Progenitor cell of endocrine pancreas (in vitro differentiated cells): Measurements from ENCODE around the gene ZBTB1. TPM values are rescaled to one million over a fixed set of nuclear protein-coding genes. Genes with fewer than 3 reads are reported as not detected.
A peak's percentile ranks its signal among the peaks of the same experiment; 100 is the strongest.

Experiments used
- DNase-seq: peaks from one replicate; pipeline ENCODE4 v3.0.0; 2021; ENCODE audit warnings: low spot score; ENCODE audit not compliant: unreplicated experiment
- H3K27ac Mint-ChIP-seq: 2 replicates; pipeline ENCODE4 v1.8.0; 2021; ENCODE audit warnings: mild to moderate bottlenecking, moderate library complexity, mixed read lengths
- H3K27me3 Mint-ChIP-seq: 2 replicates; pipeline ENCODE4 v1.8.0; 2021; ENCODE audit warnings: mixed read lengths
- H3K36me3 Mint-ChIP-seq: 2 replicates; pipeline ENCODE4 v1.8.0; 2022; ENCODE audit warnings: mixed read lengths; ENCODE audit not compliant: insufficient read depth
- H3K4me1 Mint-ChIP-seq: 2 replicates; pipeline ENCODE4 v1.8.0; 2021; ENCODE audit warnings: low read depth, mixed read lengths
- H3K4me3 Mint-ChIP-seq: 2 replicates; pipeline ENCODE4 v1.8.0; 2021; ENCODE audit warnings: low read depth, mild to moderate bottlenecking, moderate library complexity, mixed read lengths
- H3K9me3 Mint-ChIP-seq: 2 replicates; pipeline ENCODE4 v1.8.0; 2021; ENCODE audit warnings: low read depth, mixed read lengths
- long read RNA-seq: library from polyadenylated mRNA; unstranded; transcript quantifications from one replicate; pipeline ENCODE4 v2.0.0, GENCODE V29; 2020
- total RNA-seq: library from RNA; stranded (reverse); gene quantifications from 2 replicates; pipeline ENCODE4 v1.2.1, GENCODE V29; 2021
- TF ChIP-seq, protein P1 (sequence below): fragments of 200-600 bp; sonication (generic); IDR thresholded peaks from one replicate; pipeline ENCODE4 v1.5.0; 2021; ENCODE audit warnings: antibody characterized with exemption, mild to moderate bottlenecking; ENCODE audit not compliant: unreplicated experiment

Gene ZBTB1
- total RNA-seq: 43.6 and 44.5 TPM in 2 replicates
- long read RNA-seq, full-length matches to known transcripts: 4 of 124 reads
- long read RNA-seq, partial matches to known transcripts: 107 of 124 reads
- long read RNA-seq, other reads (novel, unspliced or antisense): 13 of 124 reads

DNA sequence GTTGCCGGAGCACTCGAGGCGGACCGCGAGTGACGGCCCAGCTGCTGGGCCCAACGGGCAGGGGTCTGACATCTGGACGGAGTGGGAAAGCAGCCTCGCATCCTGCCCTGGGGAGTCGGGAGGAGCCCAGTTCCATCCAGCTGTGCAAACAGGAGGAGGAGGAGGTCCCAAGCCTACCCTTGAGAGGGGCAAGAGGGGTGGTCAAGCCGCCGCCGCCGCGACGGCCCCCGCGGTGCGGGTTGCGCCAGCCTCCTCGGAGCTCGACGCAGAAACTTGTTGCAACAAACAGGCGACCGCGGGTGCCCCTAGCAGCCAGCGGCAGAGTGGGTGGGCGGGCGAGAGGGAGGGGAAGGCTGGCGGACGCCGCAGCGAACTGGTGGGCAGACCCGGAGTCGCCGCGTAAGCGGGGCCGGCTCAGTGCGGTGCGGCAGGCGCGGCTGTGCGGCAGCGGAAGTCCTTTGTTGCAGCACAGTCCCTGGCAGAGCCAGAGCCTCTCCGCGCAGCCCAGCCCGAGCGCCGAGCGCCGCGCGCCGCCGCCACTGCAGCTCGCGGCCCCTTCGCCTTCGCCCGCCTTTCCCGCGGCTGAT, at the start of gene ZBTB1:
Gene ZBTB1, plus strand, starts transcription at position 461 of the 587 bp plus-strand sequence. CDS start 16,735 bp downstream, outside the sequence.
- no peaks in the 10 kb centered on the region for H3K9me3 Mint-ChIP-seq

DNA sequence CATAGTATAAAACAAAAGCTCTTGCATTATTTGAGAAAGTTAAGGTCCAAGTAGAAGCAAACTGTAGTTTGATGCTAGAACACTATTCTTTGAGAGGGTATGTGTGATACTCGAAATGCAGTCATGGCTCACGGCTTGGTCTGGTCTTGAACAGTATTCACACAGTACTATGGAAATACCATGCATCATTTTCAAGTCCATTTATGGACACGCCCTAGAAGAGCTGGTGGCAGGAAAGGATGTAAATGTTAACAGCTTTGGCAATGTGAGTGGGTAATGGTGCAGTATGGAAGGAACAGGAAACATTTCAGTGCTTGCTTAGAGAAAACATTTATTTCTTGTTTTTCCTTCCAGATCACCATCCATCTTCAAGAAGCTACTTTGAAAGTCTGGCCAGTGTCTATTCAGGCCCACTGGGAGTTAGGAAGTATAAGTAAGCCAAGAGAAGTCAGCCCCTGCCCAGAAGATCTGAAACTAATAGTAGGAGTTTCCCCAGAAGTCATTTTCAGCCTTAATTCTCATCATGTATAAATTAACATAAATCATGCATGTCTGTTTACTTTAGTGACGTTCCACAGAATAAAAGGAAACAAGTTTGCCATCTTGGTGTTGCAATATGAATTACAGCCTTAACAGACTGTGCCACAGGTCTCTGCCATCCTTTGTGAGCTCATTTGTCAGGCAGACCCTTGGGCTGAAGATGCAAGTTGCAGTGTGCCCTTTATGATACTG, 45.0 kb upstream of the ZBTB1 start:
- TF ChIP-seq, protein P1, sequence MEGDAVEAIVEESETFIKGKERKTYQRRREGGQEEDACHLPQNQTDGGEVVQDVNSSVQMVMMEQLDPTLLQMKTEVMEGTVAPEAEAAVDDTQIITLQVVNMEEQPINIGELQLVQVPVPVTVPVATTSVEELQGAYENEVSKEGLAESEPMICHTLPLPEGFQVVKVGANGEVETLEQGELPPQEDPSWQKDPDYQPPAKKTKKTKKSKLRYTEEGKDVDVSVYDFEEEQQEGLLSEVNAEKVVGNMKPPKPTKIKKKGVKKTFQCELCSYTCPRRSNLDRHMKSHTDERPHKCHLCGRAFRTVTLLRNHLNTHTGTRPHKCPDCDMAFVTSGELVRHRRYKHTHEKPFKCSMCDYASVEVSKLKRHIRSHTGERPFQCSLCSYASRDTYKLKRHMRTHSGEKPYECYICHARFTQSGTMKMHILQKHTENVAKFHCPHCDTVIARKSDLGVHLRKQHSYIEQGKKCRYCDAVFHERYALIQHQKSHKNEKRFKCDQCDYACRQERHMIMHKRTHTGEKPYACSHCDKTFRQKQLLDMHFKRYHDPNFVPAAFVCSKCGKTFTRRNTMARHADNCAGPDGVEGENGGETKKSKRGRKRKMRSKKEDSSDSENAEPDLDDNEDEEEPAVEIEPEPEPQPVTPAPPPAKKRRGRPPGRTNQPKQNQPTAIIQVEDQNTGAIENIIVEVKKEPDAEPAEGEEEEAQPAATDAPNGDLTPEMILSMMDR: no peak
- no peak for DNase-seq
- Mint-ChIP-seq H3K27me3 (no peaks in the 10 kb centered on the region), H3K36me3 (peaks cover 7% of the 10 kb centered on the region), H3K4me1 (no peaks in the 10 kb centered on the region), H3K27ac (no peak overlapping the region), H3K9me3 (no peaks in the 10 kb centered on the region), H3K4me3 (no peak overlapping the region)

More for the DNA sequence above, at the start of gene ZBTB1:
- TF ChIP-seq, protein P1: no peak
- peak within 1 kb of the TSS; percentile 77 for H3K4me3 Mint-ChIP-seq
- peak within 1 kb of the TSS; percentile 100 for H3K27ac Mint-ChIP-seq
- H3K36me3 Mint-ChIP-seq: no peaks in the 10 kb centered on the region
- H3K4me1 Mint-ChIP-seq: peaks cover 43% of the 10 kb centered on the region
- no peaks in the 10 kb centered on the region for H3K27me3 Mint-ChIP-seq
- DNase-seq: peak; percentile 76

GRCh38 chr14:64461221-64461620, 43.3 kb upstream of the ZBTB1 start:
- H3K4me1 Mint-ChIP-seq: peaks cover 4% of the 10 kb centered on the region
- H3K27ac Mint-ChIP-seq: no peak overlapping the region
- peaks cover 5% of the 10 kb centered on the region for H3K27me3 Mint-ChIP-seq
- TF ChIP-seq, protein P1: no peak
- H3K4me3 Mint-ChIP-seq: no peak overlapping the region
- H3K36me3 Mint-ChIP-seq: peaks cover 5% of the 10 kb centered on the region
- DNase-seq: no peak
- no peaks in the 10 kb centered on the region for H3K9me3 Mint-ChIP-seq

DNA sequence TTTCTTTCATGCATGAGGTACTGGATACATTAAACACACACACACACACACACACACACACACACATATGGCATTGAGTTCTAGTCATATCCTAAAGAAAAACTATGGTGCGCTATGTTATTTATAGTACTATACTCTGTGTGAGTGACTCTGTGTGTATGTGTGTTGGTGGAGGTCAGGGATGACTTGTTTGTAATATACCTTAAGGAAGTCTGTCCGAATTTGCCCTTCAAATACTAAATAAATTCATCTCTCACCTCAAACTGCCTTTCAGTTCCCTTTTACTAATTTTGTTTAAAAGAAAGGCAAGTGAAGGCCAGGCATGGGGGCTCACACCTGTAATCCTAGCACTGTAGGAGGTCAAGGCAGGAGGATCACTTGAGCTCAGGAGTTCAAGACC, 41.4 kb upstream of the ZBTB1 start:
- H3K9me3 Mint-ChIP-seq: no peaks in the 10 kb centered on the region
- H3K36me3 Mint-ChIP-seq: peaks cover 2% of the 10 kb centered on the region
- peaks cover 11% of the 10 kb centered on the region for H3K27me3 Mint-ChIP-seq
- H3K27ac Mint-ChIP-seq: no peak overlapping the region
- H3K4me3 Mint-ChIP-seq: no peak overlapping the region
- peaks cover 4% of the 10 kb centered on the region for H3K4me1 Mint-ChIP-seq
- TF ChIP-seq, protein P1: no peak
- DNase-seq: no peak

GRCh38 chr14:64463873-64464272, 40.7 kb upstream of the ZBTB1 start:
- peaks cover 11% of the 10 kb centered on the region for H3K27me3 Mint-ChIP-seq
- H3K9me3 Mint-ChIP-seq: no peaks in the 10 kb centered on the region
- H3K36me3 Mint-ChIP-seq: peaks cover 2% of the 10 kb centered on the region
- no peak overlapping the region for H3K27ac Mint-ChIP-seq
- no peak for DNase-seq
- no peak overlapping the region for H3K4me3 Mint-ChIP-seq
- H3K4me1 Mint-ChIP-seq: peaks cover 4% of the 10 kb centered on the region
- TF ChIP-seq, protein P1: no peak
